Hepatocyte (in vitro differentiated cells): ENCODE data around the gene TRIM7. TPM values are rescaled to one million over a fixed set of nuclear protein-coding genes. Genes with fewer than 3 reads are reported as not detected.
A peak's percentile ranks its signal among the peaks of the same experiment; 100 is the strongest.

Experiments
- DNase-seq: peaks from one replicate; pipeline ENCODE4 v3.0.0-alpha.2; 2016; ENCODE audit warnings: low spot score
- H2AFZ ChIP-seq: fragments of 200-600 bp; sonication (generic); 2 replicates; pipeline ENCODE4 v1.6.0; 2016; ENCODE audit warnings: antibody characterized with exemption, mild to moderate bottlenecking
- H3K27ac ChIP-seq: fragments of 200-600 bp; sonication (generic); 2 replicates; pipeline ENCODE4 v1.5.1; 2016; ENCODE audit warnings: mild to moderate bottlenecking
- H3K27me3 ChIP-seq: fragments of 200-600 bp; sonication (generic); 2 replicates; pipeline ENCODE4 v1.6.1; 2016
- H3K36me3 ChIP-seq: fragments of 200-600 bp; sonication (generic); replicated peaks from 2 replicates; pipeline ENCODE4 v1.5.1; 2016; ENCODE audit warnings: low read depth; ENCODE audit not compliant: insufficient read depth
- H3K4me1 ChIP-seq: fragments of 200-600 bp; sonication (generic); 2 replicates; pipeline ENCODE4 v1.5.1; 2016; ENCODE audit warnings: mild to moderate bottlenecking, moderate library complexity; ENCODE audit not compliant: insufficient read depth
- H3K4me2 ChIP-seq: fragments of 200-600 bp; sonication (generic); 2 replicates; pipeline ENCODE4 v1.6.0; 2016
- H3K4me3 ChIP-seq: fragments of 200-600 bp; sonication (generic); 2 replicates; pipeline ENCODE4 v1.5.1; 2016; ENCODE audit warnings: mild to moderate bottlenecking
- H3K79me2 ChIP-seq: fragments of 200-600 bp; sonication (generic); 2 replicates; pipeline ENCODE4 v1.6.0; 2017; ENCODE audit warnings: mild to moderate bottlenecking
- H3K9me2 ChIP-seq: fragments of 200-600 bp; sonication (generic); replicated peaks from 2 replicates; pipeline ENCODE4 v1.6.0; 2017; ENCODE audit warnings: mild to moderate bottlenecking; ENCODE audit not compliant: insufficient read depth
- H3K9me3 ChIP-seq: fragments of 200-600 bp; sonication (generic); 2 replicates; pipeline ENCODE4 v1.5.1; 2016; ENCODE audit warnings: low read depth, mild to moderate bottlenecking
- H4K20me1 ChIP-seq: fragments of 200-600 bp; sonication (generic); 2 replicates; pipeline ENCODE4 v1.6.0; 2016; ENCODE audit warnings: mild to moderate bottlenecking; ENCODE audit not compliant: insufficient read depth, poor library complexity, severe bottlenecking
- EZH2 ChIP-seq: fragments of 200-600 bp; sonication (generic); IDR thresholded peaks from 2 replicates; pipeline ENCODE4 v1.6.1; 2016; ENCODE audit warnings: antibody characterized with exemption, mild to moderate bottlenecking, borderline replicate concordance
- EZH2phosphoT487 ChIP-seq: fragments of 200-600 bp; sonication (generic); IDR thresholded peaks from one replicate; pipeline ENCODE4 v1.6.1; 2018; ENCODE audit warnings: antibody characterized with exemption, mild to moderate bottlenecking, low read depth, moderate library complexity; ENCODE audit not compliant: unreplicated experiment, severe bottlenecking
- WGBS: methylation state at CpG from one replicate; pipeline ENCODE4 v1.1.6; 2016; ENCODE audit warnings: low lambda C conversion rate; ENCODE audit errors: missing lambda C conversion rate; 5-methylcytosine and 5-hydroxymethylcytosine counted together
- polyA plus RNA-seq: library from polyadenylated mRNA; unstranded; fragments of >200 nt; fragmentation: Nextera tagmentation; extraction: Ambion mirVana; gene quantifications from 2 replicates; pipeline ENCODE4 v1.2.1, GENCODE V29; 2016
- total RNA-seq: library from RNA; depleted of rRNA; stranded (reverse); fragments of >200 nt; gene quantifications from 2 replicates; pipeline ENCODE4 v1.2.3, GENCODE V29; 2014
- TF ChIP-seq, protein P1 (sequence below): fragments of 200-600 bp; sonication (generic); IDR thresholded peaks from 2 replicates; pipeline ENCODE4 v1.5.1; 2016; ENCODE audit warnings: antibody characterized with exemption, mild to moderate bottlenecking; ENCODE audit not compliant: poor library complexity

The TRIM7 gene
- total and polyA plus RNA-seq, 2 experiments from 2014 or later = 0.35 TPM; not detected in 1

GRCh38 chr5:181220178-181220515 lies 15.2 kb upstream of the TRIM7 start:
- H3K4me2 ChIP-seq = no peak overlapping the region

DNA sequence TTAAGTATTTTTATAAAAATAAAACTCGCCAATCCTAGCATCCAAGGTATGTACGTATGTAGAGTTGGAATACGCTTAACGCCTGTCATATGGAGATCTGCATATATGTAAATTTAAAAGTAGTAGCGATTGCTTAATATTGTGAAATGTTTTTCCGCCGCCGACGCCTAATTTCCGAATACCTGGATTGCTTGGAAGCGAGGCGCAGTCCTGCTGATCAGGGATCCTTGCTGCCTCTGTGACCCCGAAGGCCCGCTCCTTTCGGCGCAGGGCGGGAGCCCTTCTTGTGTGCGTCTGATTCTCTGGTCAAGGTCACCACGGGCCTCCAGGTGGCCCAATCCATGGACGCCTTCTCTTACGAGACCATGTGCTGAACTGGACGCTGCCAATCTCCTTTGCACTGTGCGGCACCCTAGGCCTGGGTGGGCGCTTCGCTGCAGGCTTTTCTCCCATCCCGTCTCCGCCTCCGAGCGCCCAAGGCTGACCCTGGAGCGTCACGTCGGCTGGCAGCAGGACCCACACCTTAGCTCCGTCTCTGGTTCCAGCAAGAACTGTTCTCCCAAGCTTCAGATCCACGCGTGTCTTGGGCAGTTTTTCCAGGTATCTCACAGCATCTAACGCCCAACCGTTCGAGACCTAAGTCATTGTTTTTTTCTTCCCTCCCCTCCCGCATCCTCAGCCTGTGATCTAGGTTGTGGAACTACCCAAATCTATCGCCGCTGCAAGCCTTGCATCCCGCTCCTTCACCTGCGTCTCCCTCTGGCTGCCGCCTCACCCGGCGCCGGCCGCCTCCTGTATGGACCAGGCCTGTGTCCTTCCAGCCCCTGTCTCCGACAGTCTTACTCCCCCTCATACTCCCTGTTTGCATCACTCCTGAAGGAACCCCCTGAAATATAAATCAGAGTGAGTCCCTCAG lies 14.5 kb upstream of the TRIM7 start:
- H3K79me2 ChIP-seq = peaks cover 7% of the 10 kb centered on the region
- no peak for TF ChIP-seq EZH2phosphoT487
- TF ChIP-seq, protein P1, sequence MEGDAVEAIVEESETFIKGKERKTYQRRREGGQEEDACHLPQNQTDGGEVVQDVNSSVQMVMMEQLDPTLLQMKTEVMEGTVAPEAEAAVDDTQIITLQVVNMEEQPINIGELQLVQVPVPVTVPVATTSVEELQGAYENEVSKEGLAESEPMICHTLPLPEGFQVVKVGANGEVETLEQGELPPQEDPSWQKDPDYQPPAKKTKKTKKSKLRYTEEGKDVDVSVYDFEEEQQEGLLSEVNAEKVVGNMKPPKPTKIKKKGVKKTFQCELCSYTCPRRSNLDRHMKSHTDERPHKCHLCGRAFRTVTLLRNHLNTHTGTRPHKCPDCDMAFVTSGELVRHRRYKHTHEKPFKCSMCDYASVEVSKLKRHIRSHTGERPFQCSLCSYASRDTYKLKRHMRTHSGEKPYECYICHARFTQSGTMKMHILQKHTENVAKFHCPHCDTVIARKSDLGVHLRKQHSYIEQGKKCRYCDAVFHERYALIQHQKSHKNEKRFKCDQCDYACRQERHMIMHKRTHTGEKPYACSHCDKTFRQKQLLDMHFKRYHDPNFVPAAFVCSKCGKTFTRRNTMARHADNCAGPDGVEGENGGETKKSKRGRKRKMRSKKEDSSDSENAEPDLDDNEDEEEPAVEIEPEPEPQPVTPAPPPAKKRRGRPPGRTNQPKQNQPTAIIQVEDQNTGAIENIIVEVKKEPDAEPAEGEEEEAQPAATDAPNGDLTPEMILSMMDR = no peak
- TF ChIP-seq EZH2 = no peak
- WGBS = 97% methylated on average over 49 of the region's 49 CpGs
- H3K4me3 ChIP-seq = no peak overlapping the region
- H3K9me2 ChIP-seq = no peaks in the 10 kb centered on the region
- no peaks in the 10 kb centered on the region for H3K36me3 ChIP-seq
- no peaks in the 10 kb centered on the region for H3K27me3 ChIP-seq
- peak overlapping the region; percentile 78 for H3K4me2 ChIP-seq
- no peaks in the 10 kb centered on the region for H3K9me3 ChIP-seq
- H3K4me1 ChIP-seq = peaks cover 6% of the 10 kb centered on the region
- no peak overlapping the region for H2AFZ ChIP-seq
- H3K27ac ChIP-seq = no peak overlapping the region
- no peak for DNase-seq
- H4K20me1 ChIP-seq = no peaks in the 10 kb centered on the region

More at GRCh38 chr5:181220178-181220515, 15.2 kb upstream of the TRIM7 start:
- H3K36me3 ChIP-seq = no peaks in the 10 kb centered on the region
- H3K4me1 ChIP-seq = peaks cover 6% of the 10 kb centered on the region
- 97% methylated on average over 10 of the region's 10 CpGs for WGBS
- TF ChIP-seq, protein P1 = no peak
- TF ChIP-seq EZH2 = no peak
- no peak for TF ChIP-seq EZH2phosphoT487
- no peaks in the 10 kb centered on the region for H3K9me3 ChIP-seq
- no peaks in the 10 kb centered on the region for H3K27me3 ChIP-seq
- H3K79me2 ChIP-seq = peaks cover 14% of the 10 kb centered on the region
- H4K20me1 ChIP-seq = no peaks in the 10 kb centered on the region
- no peak overlapping the region for H3K27ac ChIP-seq
- H2AFZ ChIP-seq = no peak overlapping the region
- H3K4me3 ChIP-seq = no peak overlapping the region
- no peak for DNase-seq
- no peaks in the 10 kb centered on the region for H3K9me2 ChIP-seq

- Histone ChIP-seq H3K27ac (peak overlapping the region; percentile 17), H3K9me2 (no peaks in the 10 kb centered on the region), H3K4me3 (peak overlapping the region; percentile 12), H3K4me1 (no peaks in the 10 kb centered on the region), H3K36me3 (no peaks in the 10 kb centered on the region), H3K9me3 (no peaks in the 10 kb centered on the region), H3K27me3 (no peaks in the 10 kb centered on the region), H3K79me2 (no peaks in the 10 kb centered on the region), H2AFZ (peak overlapping the region; percentile 53), H3K4me2 (peak overlapping the region; percentile 78), H4K20me1 (no peaks in the 10 kb centered on the region)
- WGBS = 48% methylated on average over 10 of the region's 10 CpGs
- no peak for DNase-seq
- TF ChIP-seq EZH2phosphoT487 (no peak), EZH2 (no peak)
- TF ChIP-seq, protein P1 = no peak
Observed at GRCh38 chr5:181218795-181219124, 13.8 kb upstream of the TRIM7 start.

DNA sequence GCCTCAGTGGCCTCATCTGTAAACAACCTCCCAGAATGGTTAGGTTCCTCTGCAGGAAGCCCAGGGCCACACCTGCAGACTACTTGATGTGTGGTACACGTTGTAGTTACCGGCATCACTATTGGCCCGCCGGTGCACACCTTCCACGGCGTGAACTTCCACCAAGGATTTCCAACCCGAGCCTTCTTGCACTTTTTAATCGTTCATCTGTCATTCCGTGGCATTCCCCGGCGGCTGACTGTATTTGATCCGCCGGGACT lies 12.7 kb upstream of the TRIM7 start:
- DNase-seq = peak; percentile 26
- Histone ChIP-seq H3K4me2 (peak overlapping the region; percentile 78), H3K4me3 (peak overlapping the region; percentile 25), H3K27me3 (peaks cover 4% of the 10 kb centered on the region), H4K20me1 (no peaks in the 10 kb centered on the region), H3K27ac (peak overlapping the region; percentile 18), H3K79me2 (no peaks in the 10 kb centered on the region), H2AFZ (peak overlapping the region; percentile 57), H3K9me2 (no peaks in the 10 kb centered on the region), H3K36me3 (no peaks in the 10 kb centered on the region), H3K9me3 (no peaks in the 10 kb centered on the region), H3K4me1 (no peaks in the 10 kb centered on the region)
- TF ChIP-seq, protein P1 = peak; percentile 0
- TF ChIP-seq EZH2 = no peak
- 6% methylated on average over 13 of the region's 13 CpGs for WGBS
